Measurements from ENCODE around the gene AGPAT4.

The AGPAT4 gene

DNA sequence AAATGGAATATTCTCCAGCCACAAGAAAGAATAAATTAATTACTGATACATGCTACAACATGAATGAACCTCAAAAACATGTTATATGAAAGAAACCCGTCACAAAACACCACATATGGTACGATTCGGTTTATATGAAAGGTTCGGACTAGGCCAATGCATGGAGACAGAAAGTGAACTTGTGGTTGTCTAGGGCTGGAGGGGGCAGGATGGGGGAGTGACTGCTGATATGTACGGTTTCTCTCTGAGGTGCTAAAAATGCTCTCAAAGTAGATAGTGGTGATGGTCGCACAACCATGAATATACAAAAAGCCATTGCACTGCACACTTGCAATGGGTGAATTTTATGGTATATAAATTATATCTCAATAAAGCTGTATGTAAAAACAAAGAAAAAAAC, 18.3 kb downstream of the AGPAT4 start:
- peaks cover 58% of the 10 kb centered on the region for H3K4me1 Mint-ChIP-seq
- peaks cover 86% of the 10 kb centered on the region for H3K36me3 Mint-ChIP-seq (ENCODE audit: low read depth)
- TF ChIP-seq, protein P1, sequence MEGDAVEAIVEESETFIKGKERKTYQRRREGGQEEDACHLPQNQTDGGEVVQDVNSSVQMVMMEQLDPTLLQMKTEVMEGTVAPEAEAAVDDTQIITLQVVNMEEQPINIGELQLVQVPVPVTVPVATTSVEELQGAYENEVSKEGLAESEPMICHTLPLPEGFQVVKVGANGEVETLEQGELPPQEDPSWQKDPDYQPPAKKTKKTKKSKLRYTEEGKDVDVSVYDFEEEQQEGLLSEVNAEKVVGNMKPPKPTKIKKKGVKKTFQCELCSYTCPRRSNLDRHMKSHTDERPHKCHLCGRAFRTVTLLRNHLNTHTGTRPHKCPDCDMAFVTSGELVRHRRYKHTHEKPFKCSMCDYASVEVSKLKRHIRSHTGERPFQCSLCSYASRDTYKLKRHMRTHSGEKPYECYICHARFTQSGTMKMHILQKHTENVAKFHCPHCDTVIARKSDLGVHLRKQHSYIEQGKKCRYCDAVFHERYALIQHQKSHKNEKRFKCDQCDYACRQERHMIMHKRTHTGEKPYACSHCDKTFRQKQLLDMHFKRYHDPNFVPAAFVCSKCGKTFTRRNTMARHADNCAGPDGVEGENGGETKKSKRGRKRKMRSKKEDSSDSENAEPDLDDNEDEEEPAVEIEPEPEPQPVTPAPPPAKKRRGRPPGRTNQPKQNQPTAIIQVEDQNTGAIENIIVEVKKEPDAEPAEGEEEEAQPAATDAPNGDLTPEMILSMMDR (IDR thresholded peaks at IDR 0.05), result no peak
- H3K9me3 Mint-ChIP-seq, result peaks cover 10% of the 10 kb centered on the region
- no peak for DNase-seq
- no peaks in the 10 kb centered on the region for H3K27me3 Mint-ChIP-seq (ENCODE audit: low read depth, poor library complexity)
- peak overlapping the region; percentile 82 for H3K27ac Mint-ChIP-seq
- no peak overlapping the region for H3K4me3 Mint-ChIP-seq

DNA sequence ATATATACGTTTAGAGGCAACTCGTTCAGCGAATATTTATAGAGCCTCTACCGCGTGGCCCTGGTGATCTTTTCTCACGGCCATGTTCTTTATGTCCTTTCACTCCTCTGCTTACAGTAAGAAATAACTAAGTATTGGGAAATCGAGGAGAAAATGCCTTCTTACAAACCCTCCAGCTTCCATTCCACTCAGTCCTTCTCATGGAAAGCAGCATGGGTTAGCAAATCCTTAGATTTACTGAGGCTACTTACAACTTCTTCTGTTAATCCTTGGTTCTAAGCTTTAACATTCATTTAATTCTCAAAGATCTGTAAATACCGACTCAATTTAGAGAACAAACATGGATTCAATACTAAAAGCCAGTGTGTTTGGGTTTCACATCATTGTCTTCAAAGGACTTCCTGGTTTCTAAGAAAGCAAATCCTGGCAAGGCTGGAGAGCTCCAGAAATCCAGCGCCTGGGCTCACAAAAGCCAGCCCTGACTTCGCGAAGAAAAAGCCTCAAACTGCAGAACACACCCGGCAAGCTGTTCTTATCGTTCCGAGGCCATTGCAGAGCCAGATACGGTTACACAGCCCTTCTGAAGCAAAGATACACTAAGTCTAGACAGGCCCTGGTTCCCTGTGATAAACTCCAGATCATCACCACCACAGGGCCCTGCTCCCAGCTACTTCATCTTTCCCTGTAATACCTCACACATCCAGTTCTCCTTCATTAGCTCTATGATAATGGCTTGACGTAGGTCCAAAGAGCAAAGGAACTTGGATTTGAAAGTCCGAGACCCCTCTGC, 19.2 kb downstream of the AGPAT4 start:
- H3K4me1 Mint-ChIP-seq, result peaks cover 52% of the 10 kb centered on the region
- TF ChIP-seq, protein P1 (IDR thresholded peaks at IDR 0.05), result no peak
- no peaks in the 10 kb centered on the region for H3K27me3 Mint-ChIP-seq (ENCODE audit: low read depth, poor library complexity)
- peaks cover 83% of the 10 kb centered on the region for H3K36me3 Mint-ChIP-seq (ENCODE audit: low read depth)
- peaks cover 18% of the 10 kb centered on the region for H3K9me3 Mint-ChIP-seq
- DNase-seq, result no peak
- H3K27ac Mint-ChIP-seq, result peak overlapping the region; percentile 82
- H3K4me3 Mint-ChIP-seq, result no peak overlapping the region

DNA sequence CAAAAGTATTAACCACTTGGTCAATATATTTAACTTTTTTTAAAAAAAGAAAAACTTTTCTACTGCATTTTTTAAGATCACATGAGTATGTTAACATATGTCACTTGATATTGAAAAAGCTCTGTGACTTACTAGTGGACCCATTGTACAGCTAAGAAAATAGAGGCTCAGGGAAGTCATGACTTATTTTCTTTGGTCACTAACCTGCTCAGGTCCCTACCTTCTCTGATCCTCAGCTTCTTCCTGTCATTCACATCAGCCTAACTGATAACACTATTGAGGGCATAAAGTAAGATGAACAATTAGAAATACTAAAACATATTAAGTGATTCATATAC, 19.8 kb downstream of the AGPAT4 start:
- TF ChIP-seq, protein P1 (IDR thresholded peaks at IDR 0.05), result no peak
- DNase-seq, result no peak
- no peak overlapping the region for H3K27ac Mint-ChIP-seq
- peaks cover 83% of the 10 kb centered on the region for H3K36me3 Mint-ChIP-seq (ENCODE audit: low read depth)
- H3K27me3 Mint-ChIP-seq (ENCODE audit: low read depth, poor library complexity), result no peaks in the 10 kb centered on the region
- H3K9me3 Mint-ChIP-seq, result peaks cover 24% of the 10 kb centered on the region
- peaks cover 51% of the 10 kb centered on the region for H3K4me1 Mint-ChIP-seq
- H3K4me3 Mint-ChIP-seq, result no peak overlapping the region

DNA sequence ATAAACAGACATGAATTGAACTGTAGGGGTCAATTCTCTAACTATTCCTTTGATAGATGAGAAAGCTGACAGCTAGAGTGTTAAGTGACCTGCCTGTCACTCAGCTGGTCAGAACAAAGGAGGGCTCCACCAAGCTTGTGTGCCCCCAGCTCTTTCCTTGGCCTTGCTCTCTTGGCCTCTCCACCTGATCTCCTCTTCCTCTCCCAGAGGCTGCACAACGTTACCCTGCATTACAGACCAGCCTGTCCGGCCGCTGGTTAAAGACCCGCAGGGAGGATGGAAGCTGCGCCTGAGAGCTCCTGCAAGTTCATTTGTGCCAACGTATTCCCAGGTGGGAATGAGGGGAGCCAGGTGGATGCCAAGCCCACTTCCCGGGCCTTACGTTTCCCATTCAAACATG, 22.5 kb downstream of the AGPAT4 start:
- Mint-ChIP-seq H3K9me3 (peaks cover 40% of the 10 kb centered on the region), H3K36me3 (ENCODE audit: low read depth) (peaks cover 80% of the 10 kb centered on the region), H3K4me3 (no peak overlapping the region), H3K4me1 (peaks cover 30% of the 10 kb centered on the region), H3K27me3 (ENCODE audit: low read depth, poor library complexity) (no peaks in the 10 kb centered on the region), H3K27ac (peak overlapping the region; percentile 54)
- DNase-seq, result no peak
- TF ChIP-seq, protein P1 (IDR thresholded peaks at IDR 0.05), result no peak

DNA sequence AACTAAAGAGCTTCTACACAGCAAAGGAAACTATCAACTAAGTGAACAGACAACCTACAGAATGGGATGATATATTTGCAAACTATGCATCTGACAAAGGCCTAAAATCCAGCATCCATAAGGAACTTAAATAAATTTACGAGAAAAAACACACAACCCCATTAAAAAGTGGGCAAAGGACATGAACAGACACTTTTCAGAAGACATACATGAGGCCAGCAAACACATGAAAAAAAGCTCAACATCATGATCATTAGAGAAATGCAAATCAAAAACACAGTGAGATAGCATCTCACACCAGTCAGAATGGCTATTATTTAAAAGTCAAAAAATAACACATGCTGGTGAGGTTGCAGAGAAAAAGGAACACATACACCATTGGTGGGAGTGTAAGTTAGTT, 24.5 kb downstream of the AGPAT4 start:
- TF ChIP-seq, protein P1 (IDR thresholded peaks at IDR 0.05), result no peak

DNA sequence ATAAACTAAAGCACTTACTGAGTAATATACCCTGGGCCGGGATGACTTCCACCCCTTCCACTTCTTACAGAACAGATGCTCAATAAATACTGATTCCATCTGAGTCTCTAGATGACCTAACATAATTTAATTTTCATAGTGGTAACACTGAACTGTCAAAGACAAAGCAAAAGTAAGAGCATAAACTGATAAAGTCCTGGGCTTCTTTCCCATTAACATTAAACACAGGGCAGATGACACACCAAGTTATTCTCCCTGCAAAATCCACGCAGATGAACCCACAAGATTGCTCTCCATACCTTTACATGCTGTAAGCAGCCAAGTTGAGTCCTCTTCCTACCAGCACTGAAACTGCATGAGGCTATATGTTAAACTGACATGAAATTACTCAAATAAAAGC, 27.1 kb downstream of the AGPAT4 start:
- Mint-ChIP-seq H3K36me3 (ENCODE audit: low read depth) (peaks cover 60% of the 10 kb centered on the region), H3K9me3 (peaks cover 37% of the 10 kb centered on the region), H3K4me3 (no peak overlapping the region), H3K27ac (peak overlapping the region; percentile 88), H3K4me1 (peaks cover 35% of the 10 kb centered on the region), H3K27me3 (ENCODE audit: low read depth, poor library complexity) (no peaks in the 10 kb centered on the region)
- TF ChIP-seq, protein P1 (IDR thresholded peaks at IDR 0.05), result no peak
- DNase-seq, result no peak

More for the DNA sequence above, 24.5 kb downstream of the AGPAT4 start:
- peaks cover 72% of the 10 kb centered on the region for H3K36me3 Mint-ChIP-seq (ENCODE audit: low read depth)
- H3K9me3 Mint-ChIP-seq, result peaks cover 40% of the 10 kb centered on the region
- H3K4me1 Mint-ChIP-seq, result peaks cover 29% of the 10 kb centered on the region
- H3K4me3 Mint-ChIP-seq, result no peak overlapping the region
- DNase-seq, result no peak
- no peak overlapping the region for H3K27ac Mint-ChIP-seq
- H3K27me3 Mint-ChIP-seq (ENCODE audit: low read depth, poor library complexity), result no peaks in the 10 kb centered on the region

Data from nephron progenitor cell (in vitro differentiated cells).